ENCODE measurements around the gene PLK3. TPM values are rescaled to one million over a fixed set of nuclear protein-coding genes. Genes with fewer than 3 reads are reported as not detected.

PLK3 gene
- total RNA-seq, 4 donors from 2014 or later, result 12.4 to 87.2 (median 16.3) TPM

- Histone ChIP-seq H3K36me3 (no peaks in the 10 kb centered on the region), H3K27me3 (no peaks in the 10 kb centered on the region), H3K27ac (no peak overlapping the region), H3K9me3 (no peaks in the 10 kb centered on the region), H3K4me1 (no peaks in the 10 kb centered on the region), H3K4me3 (no peak overlapping the region)
- intact Hi-C loops (cut with DNase I; ENCODE audit: low total_unique reads), result no loop called here
- 90% methylated on average over 28 of the region's 28 CpGs; no CpG with 5 or more reads in 1 of the 2 donors for WGBS, 2 donors (ENCODE audit: low coverage in 1 of 2)
- no peak for DNase-seq
- in situ Hi-C loops (cut with MboI; ENCODE audit: low pct_ligation_motif_present in 1 of 4, low pct_unique_long_range_greater_than_20kb in 1 of 4, low sequenced_read_pairs in 3 of 4), result loop anchor here in 3 of 4 donors (25.0 kb wide), 3 partner anchors 185 to 660 kb away; partner anchors contain the start of genes HECTD3 (in 1 of the 3), TESK2 (in 1 of the 3) and UROD (in 1 of the 3)
- TF ChIP-seq POLR2A (IDR thresholded peaks at IDR 0.05), result no peak
- no peak for TF ChIP-seq CTCF (IDR thresholded peaks at IDR 0.05)
- no peak for TF ChIP-seq POLR2AphosphoS5 (IDR thresholded peaks at IDR 0.05)
- no peak for TF ChIP-seq EP300 (IDR thresholded peaks at IDR 0.05; ENCODE audit: low read depth)
These were observed 27.2 kb downstream of the PLK3 start for GRCh38 chr1:44827197-44828002.

GRCh38 chr1:44828003-44828651 is 27.9 kb downstream of the PLK3 start:
- in situ Hi-C loops (cut with MboI; ENCODE audit: low pct_ligation_motif_present in 1 of 4, low pct_unique_long_range_greater_than_20kb in 1 of 4, low sequenced_read_pairs in 3 of 4), result loop anchor here in 3 of 4 donors (25.0 kb wide), 3 partner anchors 184 to 659 kb away; partner anchors contain the start of genes HECTD3 (in 1 of the 3), TESK2 (in 1 of the 3) and UROD (in 1 of the 3)
- Histone ChIP-seq H3K4me3 (no peak overlapping the region), H3K36me3 (no peaks in the 10 kb centered on the region), H3K4me1 (no peaks in the 10 kb centered on the region), H3K27me3 (no peaks in the 10 kb centered on the region), H3K9me3 (no peaks in the 10 kb centered on the region), H3K27ac (no peak overlapping the region)
- 94 to 100% methylated on average over 6 to 21 of the region's 21 CpGs for WGBS, 2 donors (ENCODE audit: low coverage in 1 of 2)
- intact Hi-C loops (cut with DNase I; ENCODE audit: low total_unique reads), result no loop called here
- DNase-seq, result no peak
- TF ChIP-seq EP300 (IDR thresholded peaks at IDR 0.05; ENCODE audit: low read depth) (no peak), CTCF (IDR thresholded peaks at IDR 0.05) (no peak), POLR2A (IDR thresholded peaks at IDR 0.05) (no peak), POLR2AphosphoS5 (IDR thresholded peaks at IDR 0.05) (no peak)

- no peak overlapping the region for H3K4me3 ChIP-seq
- no peak for DNase-seq
- H3K27ac ChIP-seq, result no peak overlapping the region
- in situ Hi-C loops (cut with MboI; ENCODE audit: low pct_ligation_motif_present in 1 of 4, low pct_unique_long_range_greater_than_20kb in 1 of 4, low sequenced_read_pairs in 3 of 4) (loop anchor here in 3 of 4 donors (25.0 kb wide), 3 partner anchors 183 to 658 kb away; partner anchors contain the start of genes HECTD3 (in 1 of the 3), TESK2 (in 1 of the 3) and UROD (in 1 of the 3)), intact Hi-C loops (cut with DNase I; ENCODE audit: low total_unique reads) (no loop called here)
- H3K9me3 ChIP-seq, result no peaks in the 10 kb centered on the region
- TF ChIP-seq POLR2A (IDR thresholded peaks at IDR 0.05) (no peak), EP300 (IDR thresholded peaks at IDR 0.05; ENCODE audit: low read depth) (no peak), CTCF (IDR thresholded peaks at IDR 0.05) (no peak)
- no peaks in the 10 kb centered on the region for H3K27me3 ChIP-seq
- H3K36me3 ChIP-seq, result no peaks in the 10 kb centered on the region
- no peaks in the 10 kb centered on the region for H3K4me1 ChIP-seq
- 96% methylated on average over 15 of the region's 15 CpGs; no CpG with 5 or more reads in 1 of the 2 donors for WGBS, 2 donors (ENCODE audit: low coverage in 1 of 2)
These were observed 28.8 kb downstream of the PLK3 start for GRCh38 chr1:44828841-44829440.

Data from transverse colon (tissue), 4 donors.